SK-N-SH treated with all-trans-retinoic acid at 6 μM for 48 hours (cell line): ENCODE results near the gene PNPLA7.

Experiments used
- TCF4 ChIP-seq: fragments of 250-450 bp; sonication (Bioruptor Pico); IDR thresholded peaks from 2 replicates; pipeline ENCODE4 v1.8.0; 2021; ENCODE audit warnings: mild to moderate bottlenecking, moderate library complexity, borderline replicate concordance
- ZNF70 ChIP-seq: fragments of 450-650 bp; formaldehyde crosslinking; IDR thresholded peaks from 2 replicates; pipeline ENCODE4 v1.5.0; 2020; ENCODE audit warnings: mild to moderate bottlenecking, moderate library complexity
- TF ChIP-seq, protein P1 (sequence below): fragments of 250-450 bp; sonication (Bioruptor Pico); IDR thresholded peaks from 2 replicates; pipeline ENCODE4 v1.5.1; 2020; ENCODE audit warnings: low read depth, mild to moderate bottlenecking, moderate library complexity

GRCh38 chr9:137531099-137531765 is 19.0 kb downstream of the PNPLA7 start:
- TF ChIP-seq ZNF70 (CRISPR knock-in tag) (no peak), TCF4 (CRISPR knock-in tag) (no peak)
- TF ChIP-seq, protein P1, sequence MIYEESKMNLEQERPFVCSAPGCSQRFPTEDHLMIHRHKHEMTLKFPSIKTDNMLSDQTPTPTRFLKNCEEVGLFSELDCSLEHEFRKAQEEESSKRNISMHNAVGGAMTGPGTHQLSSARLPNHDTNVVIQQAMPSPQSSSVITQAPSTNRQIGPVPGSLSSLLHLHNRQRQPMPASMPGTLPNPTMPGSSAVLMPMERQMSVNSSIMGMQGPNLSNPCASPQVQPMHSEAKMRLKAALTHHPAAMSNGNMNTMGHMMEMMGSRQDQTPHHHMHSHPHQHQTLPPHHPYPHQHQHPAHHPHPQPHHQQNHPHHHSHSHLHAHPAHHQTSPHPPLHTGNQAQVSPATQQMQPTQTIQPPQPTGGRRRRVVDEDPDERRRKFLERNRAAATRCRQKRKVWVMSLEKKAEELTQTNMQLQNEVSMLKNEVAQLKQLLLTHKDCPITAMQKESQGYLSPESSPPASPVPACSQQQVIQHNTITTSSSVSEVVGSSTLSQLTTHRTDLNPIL (CRISPR knock-in tag), result no peak
